ENCODE results near the gene GBF1. TPM values are rescaled to one million over a fixed set of nuclear protein-coding genes. Genes with fewer than 3 reads are reported as not detected.

Gene GBF1
- 10 to 100 TPM; 21.7 to 47.3 (median 35.8) TPM for total RNA-seq
- polyA plus RNA-seq, result 1 to 10 TPM; 5.7 to 8.0 (median 7.9) TPM
- long read RNA-seq, donor 1, partial matches to known transcripts, result 24 of 24 reads
- long read RNA-seq, donor 1, other reads (novel, unspliced or antisense), result 0 of 24 reads
- long read RNA-seq, donor 2, result 0 reads
- long read RNA-seq, donor 3, result 0 reads
- long read RNA-seq, donor 4, result 0 reads
- long read RNA-seq, donor 5, result 0 reads
- long read RNA-seq, donor 6, partial matches to known transcripts, result 6 of 6 reads
- long read RNA-seq, donor 6, other reads (novel, unspliced or antisense), result 0 of 6 reads
- long read RNA-seq, donor 7, partial matches to known transcripts, result 6 of 6 reads
- long read RNA-seq, donor 7, other reads (novel, unspliced or antisense), result 0 of 6 reads
- long read RNA-seq, donor 8, partial matches to known transcripts, result 5 of 5 reads
- long read RNA-seq, donor 8, other reads (novel, unspliced or antisense), result 0 of 5 reads
- long read RNA-seq, donor 9, partial matches to known transcripts, result 9 of 9 reads
- long read RNA-seq, donor 9, other reads (novel, unspliced or antisense), result 0 of 9 reads
- long read RNA-seq, donor 10, partial matches to known transcripts, result 10 of 10 reads
- long read RNA-seq, donor 10, other reads (novel, unspliced or antisense), result 0 of 10 reads

GRCh38 chr10:102245082-102245931 lies at the start of gene GBF1:
Gene GBF1, plus strand, starts transcription at chr10:102245532. Its CDS starts 13,407 bp downstream, at chr10:102258939.
- WGBS, 5 donors, result 0 to 1% (median 0%) methylated on average over 34 to 47 of the region's 47 CpGs
- peak within 1 kb of the TSS; percentile 86 to 94 (median 92) for H3K27ac ChIP-seq
- peaks cover 0 to 15% (median 13%) of the 10 kb centered on the region in 3 donors for H3K27me3 ChIP-seq
- H3K36me3 ChIP-seq, result peaks cover 0 to 3% (median 0%) of the 10 kb centered on the region in 4 donors
- H3K4me1 ChIP-seq, result peaks cover 37 to 77% (median 65%) of the 10 kb centered on the region in 4 donors
- peak in 2 of 4 donors; percentile 95 for TF ChIP-seq POLR2A (IDR thresholded peaks at IDR 0.05)
- TF ChIP-seq CTCF (IDR thresholded peaks at IDR 0.05), result no peak
- TF ChIP-seq POLR2AphosphoS5 (IDR thresholded peaks at IDR 0.05), result peak; percentile 91 to 99 (median 99)
- peak within 1 kb of the TSS; percentile 74 to 96 (median 91) for H3K4me3 ChIP-seq
- DNase-seq, result peak; percentile 93 to 99
- intact Hi-C loops (cut with DNase I; ENCODE audit: low total_unique reads), result no loop called here
- H3K9me3 ChIP-seq, result no peaks in the 10 kb centered on the region

- no peak overlapping the region for H3K4me3 ChIP-seq
- H3K27ac ChIP-seq, result no peak overlapping the region
- DNase-seq, result no peak
- H3K4me1 ChIP-seq, result no peaks in the 10 kb centered on the region
- no peaks in the 10 kb centered on the region for H3K27me3 ChIP-seq
- TF ChIP-seq POLR2AphosphoS5 (IDR thresholded peaks at IDR 0.05) (no peak), POLR2A (IDR thresholded peaks at IDR 0.05) (no peak), CTCF (IDR thresholded peaks at IDR 0.05) (no peak), EP300 (IDR thresholded peaks at IDR 0.05) (no peak)
- H3K9me3 ChIP-seq, result peaks cover 0 to 8% (median 3%) of the 10 kb centered on the region in 4 donors
- 63 to 78% (median 75%) methylated on average over 2 of the region's 2 CpGs for WGBS, 5 donors
- intact Hi-C loops (cut with DNase I; ENCODE audit: low total_unique reads), result no loop called here
- no peaks in the 10 kb centered on the region for H3K36me3 ChIP-seq
These were observed 48.4 kb upstream of the GBF1 start for GRCh38 chr10:102196893-102197292.

GRCh38 chr10:102198027-102198426 lies 47.3 kb upstream of the GBF1 start:
- Histone ChIP-seq H3K9me3 (no peaks in the 10 kb centered on the region), H3K36me3 (no peaks in the 10 kb centered on the region), H3K27me3 (no peaks in the 10 kb centered on the region), H3K4me3 (no peak overlapping the region), H3K27ac (no peak overlapping the region), H3K4me1 (no peaks in the 10 kb centered on the region)
- DNase-seq, result no peak
- TF ChIP-seq CTCF (IDR thresholded peaks at IDR 0.05) (no peak), POLR2A (IDR thresholded peaks at IDR 0.05) (no peak), POLR2AphosphoS5 (IDR thresholded peaks at IDR 0.05) (no peak), EP300 (IDR thresholded peaks at IDR 0.05) (no peak)
- 69 to 83% (median 75%) methylated on average over 2 of the region's 2 CpGs for WGBS, 5 donors
- intact Hi-C loops (cut with DNase I; ENCODE audit: low total_unique reads), result no loop called here

All from stomach (tissue), 19 donors.